ENCODE data around the gene LSM14B.

DNA sequence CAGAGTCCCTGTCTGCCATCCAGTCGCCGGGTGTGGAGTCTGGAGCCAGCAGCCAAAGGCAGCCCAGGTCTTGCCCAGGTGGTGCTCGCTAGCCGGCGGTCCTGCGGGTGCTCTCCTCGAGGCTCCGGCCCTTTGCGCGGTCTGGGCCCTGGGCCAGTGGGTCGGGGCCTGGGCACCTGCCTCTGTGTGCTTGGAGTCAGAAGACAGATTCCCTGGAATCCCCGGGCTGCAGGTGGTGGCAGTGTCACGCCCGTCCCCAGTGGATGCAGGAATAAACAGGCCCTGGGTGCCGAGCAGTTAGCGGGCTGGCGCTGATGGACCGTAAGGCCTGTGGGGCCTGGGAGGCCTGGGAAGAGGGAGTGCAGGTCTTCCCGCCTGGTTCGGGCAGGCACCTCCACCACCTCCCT is 26.6 kb downstream of the LSM14B start:
- TF ChIP-seq, protein P1, sequence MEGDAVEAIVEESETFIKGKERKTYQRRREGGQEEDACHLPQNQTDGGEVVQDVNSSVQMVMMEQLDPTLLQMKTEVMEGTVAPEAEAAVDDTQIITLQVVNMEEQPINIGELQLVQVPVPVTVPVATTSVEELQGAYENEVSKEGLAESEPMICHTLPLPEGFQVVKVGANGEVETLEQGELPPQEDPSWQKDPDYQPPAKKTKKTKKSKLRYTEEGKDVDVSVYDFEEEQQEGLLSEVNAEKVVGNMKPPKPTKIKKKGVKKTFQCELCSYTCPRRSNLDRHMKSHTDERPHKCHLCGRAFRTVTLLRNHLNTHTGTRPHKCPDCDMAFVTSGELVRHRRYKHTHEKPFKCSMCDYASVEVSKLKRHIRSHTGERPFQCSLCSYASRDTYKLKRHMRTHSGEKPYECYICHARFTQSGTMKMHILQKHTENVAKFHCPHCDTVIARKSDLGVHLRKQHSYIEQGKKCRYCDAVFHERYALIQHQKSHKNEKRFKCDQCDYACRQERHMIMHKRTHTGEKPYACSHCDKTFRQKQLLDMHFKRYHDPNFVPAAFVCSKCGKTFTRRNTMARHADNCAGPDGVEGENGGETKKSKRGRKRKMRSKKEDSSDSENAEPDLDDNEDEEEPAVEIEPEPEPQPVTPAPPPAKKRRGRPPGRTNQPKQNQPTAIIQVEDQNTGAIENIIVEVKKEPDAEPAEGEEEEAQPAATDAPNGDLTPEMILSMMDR (IDR thresholded peaks at IDR 0.05), result no peak
- TF ChIP-seq POLR2A (IDR thresholded peaks at IDR 0.05), result no peak

Data from heart left ventricle (tissue), 13 donors.